CD14-positive monocyte (primary cell): ENCODE data around the gene AS3MT. TPM values are rescaled to one million over a fixed set of nuclear protein-coding genes. Genes with fewer than 3 reads are reported as not detected.
"Not testable (repeated sequence)": the region's sequence is repeated elsewhere in the genome, so short reads cannot be mapped to it uniquely, and the experiment has no call there.

Source experiments
- DNase-seq, 3 donors: peaks; one replicate each; pipeline ENCODE4 v3.0.0-alpha.2; 2011 to 2022
- H2AFZ ChIP-seq: 2 replicates; pipeline ENCODE4 v1.6.0; 2012; ENCODE audit warnings: mild to moderate bottlenecking, low read depth, low read length, inconsistent platforms; ENCODE audit not compliant: insufficient read depth, poor library complexity, severe bottlenecking
- H3K27ac ChIP-seq, 2 donors: 1 replicate in 1 of 2; 2 replicates in 1 of 2; pipeline ENCODE4 v1.5.1; 2012 to 2013; ENCODE audit warnings: low read length in 2 of 2, control low read depth in 1 of 2, inconsistent platforms in 1 of 2, low read depth in 1 of 2, mild to moderate bottlenecking in 1 of 2
- H3K27me3 ChIP-seq, 2 donors: one replicate each; pipeline versions ENCODE4 v1.6.0 to v1.6.1; 2011 to 2013; ENCODE audit warnings: low read length in 2 of 2; ENCODE audit not compliant: control insufficient read depth in 2 of 2, insufficient read depth in 2 of 2
- H3K36me3 ChIP-seq, 2 donors: replicated peaks in 1 of 2; 1 replicate in 1 of 2; 2 replicates in 1 of 2; pipeline versions ENCODE4 v1.5.1 to v1.6.1; 2012 to 2013; ENCODE audit warnings: low read length in 2 of 2, control low read depth in 1 of 2, inconsistent platforms in 1 of 2, mild to moderate bottlenecking in 1 of 2; ENCODE audit not compliant: insufficient read depth in 2 of 2, control insufficient read depth in 1 of 2
- H3K4me1 ChIP-seq, 2 donors: 1 replicate in 1 of 2; 2 replicates in 1 of 2; pipeline versions ENCODE4 v1.5.1 to v1.6.1; 2012 to 2013; ENCODE audit warnings: low read length in 2 of 2, control low read depth in 1 of 2, inconsistent platforms in 1 of 2, mild to moderate bottlenecking in 1 of 2, moderate library complexity in 1 of 2; ENCODE audit not compliant: insufficient read depth in 2 of 2, control insufficient read depth in 1 of 2
- H3K4me2 ChIP-seq: replicated peaks from 2 replicates; pipeline ENCODE3; 2012; ENCODE audit warnings: low read length, moderate library complexity, mild to moderate bottlenecking; ENCODE audit not compliant: poor library complexity, severe bottlenecking; ENCODE audit errors: extremely low read depth
- H3K4me3 ChIP-seq, 3 experiments: fragments of 200-600 bp in 1 of 3; sonication (generic) in 1 of 3; replicated peaks in 1 of 3; 1 replicate in 2 of 3; 2 replicates in 1 of 3; pipeline ENCODE4 v1.5.1; 2011 to 2013; ENCODE audit warnings: low read length in 3 of 3, mild to moderate bottlenecking in 3 of 3, control low read depth in 2 of 3, low read depth in 2 of 3, inconsistent platforms in 1 of 3, moderate library complexity in 1 of 3
- H3K79me2 ChIP-seq: 2 replicates; pipeline ENCODE4 v1.6.0; 2012; ENCODE audit warnings: mild to moderate bottlenecking, control low read depth, inconsistent platforms, low read length, moderate library complexity; ENCODE audit not compliant: insufficient read depth
- H3K9ac ChIP-seq: 2 replicates; pipeline ENCODE4 v1.6.0; 2017; ENCODE audit warnings: low read length, mild to moderate bottlenecking; ENCODE audit not compliant: insufficient read depth, poor library complexity, severe bottlenecking
- H3K9me3 ChIP-seq, 2 donors: replicated peaks in 1 of 2; 1 replicate in 1 of 2; 2 replicates in 1 of 2; pipeline versions ENCODE4 v1.5.1 to v1.6.1; 2012 to 2013; ENCODE audit warnings: low read length in 2 of 2, control low read depth in 1 of 2; ENCODE audit not compliant: control insufficient read depth in 1 of 2, insufficient read depth in 1 of 2
- H4K20me1 ChIP-seq: 2 replicates; pipeline ENCODE4 v1.6.0; 2012; ENCODE audit warnings: mild to moderate bottlenecking, low read length, control low read depth, moderate library complexity; ENCODE audit not compliant: insufficient read depth
- H3K27ac Mint-ChIP-seq, 7 donors: one replicate each; pipeline ENCODE4 v1.8.0; 2020; ENCODE audit warnings: mild to moderate bottlenecking in 7 of 7, mixed read lengths in 7 of 7, moderate library complexity in 6 of 7, inconsistent platforms in 2 of 7
- H3K27me3 Mint-ChIP-seq, 3 donors: one replicate each; pipeline ENCODE4 v1.8.0; 2021 to 2022; ENCODE audit warnings: low read depth in 3 of 3, mild to moderate bottlenecking in 3 of 3, mixed read lengths in 3 of 3, moderate library complexity in 3 of 3, inconsistent platforms in 1 of 3
- H3K36me3 Mint-ChIP-seq, 2 donors: one replicate each; pipeline ENCODE4 v1.8.0; 2020; ENCODE audit warnings: mixed read lengths in 2 of 2, inconsistent platforms in 1 of 2, mild to moderate bottlenecking in 1 of 2
- H3K4me1 Mint-ChIP-seq: one replicate; pipeline ENCODE4 v1.8.0; 2020; ENCODE audit warnings: mild to moderate bottlenecking, mixed read lengths
- H3K4me3 Mint-ChIP-seq, 2 donors: one replicate each; pipeline ENCODE4 v1.8.0; 2020; ENCODE audit warnings: mild to moderate bottlenecking in 2 of 2, mixed read lengths in 2 of 2, moderate library complexity in 1 of 2
- H3K9me3 Mint-ChIP-seq, 7 donors: one replicate each; pipeline ENCODE4 v1.8.0; 2020 to 2022; ENCODE audit warnings: mixed read lengths in 7 of 7, mild to moderate bottlenecking in 6 of 7, moderate library complexity in 6 of 7, inconsistent platforms in 2 of 7
- CTCF ChIP-seq: fragments of 200-600 bp; IDR thresholded peaks from one replicate; pipeline ENCODE4 v1.8.0; 2022; ENCODE audit warnings: antibody characterized with exemption, mild to moderate bottlenecking
- whole genome bisulfite sequencing: methylation state at CpG from one replicate; pipeline ENCODE4 v1.1.5; 2013; ENCODE audit warnings: missing lambda C conversion rate; ENCODE audit not compliant: insufficient coverage; 5-methylcytosine and 5-hydroxymethylcytosine counted together
- intact Hi-C, 2 donors: fragments of 100-400 bp; cut with micrococcal nuclease; formaldehyde crosslinking; loops; one replicate each; pipeline versions ENCODE4 v1.15.0 to v1.15.1; 2023
- polyA plus RNA-seq, 3 donors: library from polyadenylated mRNA; depleted of rRNA in 1 of 3; unstranded in 2 of 3; stranded (reverse) in 1 of 3; fragments of 300-500 nt in 2 of 3; fragments of >200 nt in 1 of 3; fragmentation: Illumina TruSeq in 2 of 3; gene quantifications; 1 replicate in 2 of 3; 2 replicates in 1 of 3; pipeline ENCODE4 v1.2.3, GENCODE V29; 2012 to 2021

The AS3MT gene
- polyA plus RNA-seq, 3 donors = 0.09 to 0.45 TPM; not detected in 1

- Histone ChIP-seq H4K20me1 (no peaks in the 10 kb centered on the region), H3K4me1 (no peaks in the 10 kb centered on the region), H3K27me3 (no peaks in the 10 kb centered on the region), H3K79me2 (no peaks in the 10 kb centered on the region), H3K4me2 (no peak overlapping the region), H3K9me3 (peaks cover 32 to 43% of the 10 kb centered on the region in 2 donors), H2AFZ (no peak overlapping the region), H3K9ac (no peak overlapping the region), H3K27ac (no peak overlapping the region), H3K36me3 (no peaks in the 10 kb centered on the region), H3K4me3 (no peak overlapping the region)
- intact Hi-C loops = no loop called here
- Mint-ChIP-seq H3K9me3 (peaks cover 32 to 54% (median 48%) of the 10 kb centered on the region in 7 donors), H3K27me3 (peaks cover 0 to 5% (median 0%) of the 10 kb centered on the region in 3 donors), H3K27ac (no peak overlapping the region), H3K4me3 (no peak overlapping the region), H3K4me1 (no peaks in the 10 kb centered on the region), H3K36me3 (peaks cover 0 to 5% of the 10 kb centered on the region in 2 donors)
- no peak for DNase-seq
- WGBS = 97% methylated on average over 7 of the region's 11 CpGs
- no peak for TF ChIP-seq CTCF
These were observed 27.4 kb upstream of the AS3MT start for GRCh38 chr10:102841827-102842345.

GRCh38 chr10:102843139-102843538 is 26.1 kb upstream of the AS3MT start:
- H3K27me3 ChIP-seq, DNase-seq, H3K27ac Mint-ChIP-seq, H3K36me3 ChIP-seq, H4K20me1 ChIP-seq, H3K36me3 Mint-ChIP-seq, H3K4me1 ChIP-seq, H3K9ac ChIP-seq, H3K79me2 ChIP-seq, H3K4me3 ChIP-seq, H3K4me3 Mint-ChIP-seq, H2AFZ ChIP-seq, intact Hi-C loops, H3K27me3 Mint-ChIP-seq, H3K4me1 Mint-ChIP-seq, H3K27ac ChIP-seq, H3K4me2 ChIP-seq: not testable (repeated sequence)
- H3K9me3 ChIP-seq = peaks cover 22 to 30% of the 10 kb centered on the region in 2 donors
- 81% methylated on average over 7 of the region's 8 CpGs for WGBS
- H3K9me3 Mint-ChIP-seq = peaks cover 20 to 44% (median 36%) of the 10 kb centered on the region in 7 donors

- H3K9me3 ChIP-seq = peaks cover 14 to 19% of the 10 kb centered on the region in 2 donors
- H3K4me3 Mint-ChIP-seq, H3K27ac ChIP-seq, intact Hi-C loops, H3K27me3 ChIP-seq, H3K36me3 ChIP-seq, H3K9ac ChIP-seq, H3K4me2 ChIP-seq, H3K4me1 Mint-ChIP-seq, H3K36me3 Mint-ChIP-seq, H2AFZ ChIP-seq, H3K79me2 ChIP-seq, H3K4me3 ChIP-seq, H3K4me1 ChIP-seq, H3K27me3 Mint-ChIP-seq, H4K20me1 ChIP-seq, DNase-seq: not testable (repeated sequence)
- peaks cover 14 to 32% (median 25%) of the 10 kb centered on the region in 7 donors for H3K9me3 Mint-ChIP-seq
- peak overlapping the region in 1 of 7 donors; percentile 5 for H3K27ac Mint-ChIP-seq
- WGBS = no CpG with 5 or more reads among the region's 6 CpGs
These were observed 25.0 kb upstream of the AS3MT start for GRCh38 chr10:102844190-102844776.
